Posterior vena cava (tissue), 2 donors: ENCODE data around the gene SCMH1. TPM values are rescaled to one million over a fixed set of nuclear protein-coding genes. Genes with fewer than 3 reads are reported as not detected.

Source experiments
- DNase-seq: peaks from one replicate; pipeline ENCODE4 v3.0.0-alpha.2; 2020; ENCODE audit warnings: low spot score
- intact Hi-C, 2 donors: fragments of 100-400 bp; cut with DNase I; formaldehyde crosslinking; loops; one replicate each; pipeline versions ENCODE4 v1.14.1 to v1.14.2; 2022 to 2023
- total RNA-seq, 2 donors: library from RNA; stranded (reverse); fragmentation: NEBNext Ultra II Directional; extraction: Animal tissue kit (Norgen Biotek cat#: 25700); gene quantifications; one replicate each; pipeline ENCODE4 v1.2.1, GENCODE V29; 2021
- donor health status: DM: yes; HTN: yes; CAD: no.
- donor health status: DM: yes; HTN: yes; CAD: no.

Gene SCMH1
- total RNA-seq, 2 donors from 2014 or later = 37.6 to 41.3 TPM

GRCh38 chr1:41020109-41020576 lies 222.0 kb downstream of the SCMH1 start:
- no peak for DNase-seq
- intact Hi-C loops = no loop called here

DNA sequence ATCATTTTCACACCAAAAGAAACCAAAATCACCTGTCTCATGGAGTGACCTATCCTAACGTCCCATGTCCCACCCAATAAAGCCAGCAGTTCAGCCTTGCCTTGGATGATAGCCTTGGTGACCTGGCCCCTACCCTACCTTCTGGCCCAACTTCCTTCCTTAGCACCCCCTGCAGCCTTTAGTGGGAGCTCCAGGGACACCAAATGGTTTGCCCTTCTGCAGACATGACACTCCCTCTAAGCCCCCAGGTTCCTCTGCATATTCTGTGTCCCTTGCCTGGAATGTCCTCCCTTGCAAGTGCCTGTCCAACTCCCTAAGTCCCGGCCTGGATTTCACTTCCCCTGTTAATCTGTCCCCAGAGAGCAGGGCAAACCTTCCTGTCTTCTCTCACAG lies 222.8 kb downstream of the SCMH1 start:
- intact Hi-C loops = no loop called here
- no peak for DNase-seq

GRCh38 chr1:41018018-41018410 lies 224.1 kb downstream of the SCMH1 start:
- intact Hi-C loops = no loop called here
- DNase-seq = no peak

- intact Hi-C loops = no loop called here
- DNase-seq = no peak
These were observed 224.7 kb downstream of the SCMH1 start for GRCh38 chr1:41017141-41018017.

DNA sequence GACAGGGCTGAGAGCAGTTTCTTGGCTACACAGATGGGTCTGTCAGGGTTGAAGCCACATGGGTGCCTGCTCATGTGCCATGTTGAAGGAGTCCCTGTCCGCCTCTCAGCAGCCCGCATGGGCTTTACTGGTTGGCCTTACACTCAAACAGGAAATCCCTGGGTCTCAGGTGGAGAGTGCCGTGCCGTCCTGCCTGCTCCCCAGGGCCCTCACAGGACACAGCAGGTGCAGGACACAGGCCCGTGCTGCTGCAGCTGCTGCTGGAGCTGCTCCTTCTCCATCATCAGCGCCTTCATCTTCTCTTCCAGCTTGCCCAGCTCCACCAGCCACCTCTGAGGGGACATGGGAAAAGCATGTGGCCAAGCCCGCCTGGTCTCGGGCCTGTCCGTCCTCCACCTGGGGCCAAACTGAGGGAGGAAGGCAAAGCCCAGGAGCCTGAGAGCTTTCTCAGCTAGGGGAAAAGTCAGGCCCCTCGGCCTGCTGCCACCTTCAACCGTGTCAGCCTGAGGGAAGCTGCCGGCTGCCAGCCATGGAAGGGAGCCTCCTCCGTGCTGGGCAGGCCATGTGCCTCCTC lies 226.1 kb downstream of the SCMH1 start:
- intact Hi-C loops = no loop called here
- DNase-seq = no peak

- intact Hi-C loops = no loop called here
- DNase-seq = no peak
These were observed 226.7 kb downstream of the SCMH1 start for GRCh38 chr1:41015281-41015896.

GRCh38 chr1:41014871-41015270 lies 227.2 kb downstream of the SCMH1 start:
- intact Hi-C loops = no loop called here

GRCh38 chr1:41013796-41014195 lies 228.3 kb downstream of the SCMH1 start:
- intact Hi-C loops = no loop called here
- no peak for DNase-seq

More at GRCh38 chr1:41014871-41015270, 227.2 kb downstream of the SCMH1 start:
- no peak for DNase-seq

- intact Hi-C loops = no loop called here
- no peak for DNase-seq
These were observed 229.1 kb downstream of the SCMH1 start for GRCh38 chr1:41013024-41013423.

DNA sequence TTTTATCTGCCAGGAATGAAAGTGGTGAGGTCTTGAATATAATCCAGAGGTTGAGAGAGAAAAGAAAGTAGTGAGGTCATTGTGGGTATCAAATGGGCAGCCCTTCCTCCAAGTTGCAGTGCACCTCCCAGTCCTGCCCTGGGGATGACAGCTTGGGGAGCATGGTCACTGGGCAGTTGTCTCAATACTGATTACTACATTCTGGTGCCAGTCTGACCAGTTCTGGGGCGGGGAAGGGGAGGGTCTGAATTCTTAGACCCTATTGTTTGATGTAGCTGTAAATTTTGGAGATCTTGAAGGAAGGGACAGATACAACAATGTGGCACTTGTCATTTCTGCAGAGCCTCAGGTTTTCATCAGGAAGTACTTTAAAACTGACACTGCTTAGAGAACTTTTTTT lies 231.8 kb downstream of the SCMH1 start:
- intact Hi-C loops = no loop called here
- DNase-seq = no peak

GRCh38 chr1:41009466-41009865 lies 232.6 kb downstream of the SCMH1 start:
- no peak for DNase-seq
- intact Hi-C loops = no loop called here

DNA sequence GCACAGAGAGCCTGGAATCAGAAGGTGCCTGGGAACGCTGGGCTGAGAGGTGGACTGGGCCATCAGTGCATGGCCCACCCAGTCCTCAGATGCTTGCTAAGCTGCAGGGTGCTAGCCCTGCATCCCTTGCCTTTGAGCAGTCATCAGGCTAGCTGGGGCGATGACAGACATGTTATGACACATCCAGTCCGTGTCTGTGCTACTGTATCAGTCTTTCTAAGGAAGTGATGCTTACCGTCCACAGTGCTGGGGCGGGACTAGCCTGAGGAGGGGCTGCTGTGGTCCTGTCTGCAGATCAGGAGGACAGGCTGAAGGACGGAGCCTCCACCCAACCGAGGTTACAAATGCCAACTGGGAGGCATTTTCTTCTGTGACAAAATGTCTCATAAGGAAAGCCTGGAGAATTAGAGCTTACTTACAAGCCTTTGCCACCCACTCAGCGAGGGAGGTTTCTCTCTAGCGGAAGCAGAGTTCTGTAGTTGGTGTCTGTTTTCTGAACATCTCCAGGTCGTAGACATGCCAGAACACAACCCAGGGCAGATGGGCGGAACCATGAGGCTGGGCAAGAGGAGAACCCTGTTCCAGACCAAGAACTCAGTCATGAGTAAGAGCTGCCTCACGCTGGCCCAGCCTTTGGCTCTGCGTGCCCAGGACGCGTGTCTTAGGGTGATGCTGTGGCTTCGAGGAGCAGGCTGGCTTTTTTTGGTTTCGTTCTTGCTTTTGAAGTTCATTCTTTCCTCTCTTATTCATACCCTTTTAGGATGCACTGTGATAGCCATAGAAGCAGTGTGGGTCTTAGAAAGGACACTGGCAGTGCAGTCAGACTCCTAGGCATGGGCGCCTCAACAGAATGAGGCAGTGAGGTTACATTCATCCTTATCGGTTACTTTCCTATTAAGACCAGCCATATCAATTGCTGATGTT lies 234.9 kb downstream of the SCMH1 start:
- intact Hi-C loops = no loop called here
- DNase-seq = no peak

DNA sequence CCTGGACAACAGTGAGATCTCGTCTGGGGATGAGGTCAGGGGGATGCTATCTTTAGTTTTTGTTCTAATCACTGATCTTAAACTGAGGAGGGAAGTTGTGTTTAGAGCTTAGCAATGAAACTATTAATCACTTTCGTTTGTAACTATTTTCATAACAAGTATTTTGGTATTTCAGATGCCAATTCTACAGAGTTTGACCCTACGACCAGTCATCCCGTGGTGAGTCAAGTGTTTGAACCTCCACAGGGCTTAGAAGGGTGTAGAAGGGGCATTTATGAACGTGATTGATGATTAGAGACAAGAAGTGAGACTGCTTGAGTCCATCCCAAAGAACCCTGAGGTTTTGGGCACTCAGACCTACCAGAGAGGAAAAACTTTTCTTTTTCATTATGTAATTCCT lies 236.2 kb downstream of the SCMH1 start:
- no peak for DNase-seq
- intact Hi-C loops = no loop called here

GRCh38 chr1:41003640-41004220 lies 238.4 kb downstream of the SCMH1 start:
- intact Hi-C loops = no loop called here

DNA sequence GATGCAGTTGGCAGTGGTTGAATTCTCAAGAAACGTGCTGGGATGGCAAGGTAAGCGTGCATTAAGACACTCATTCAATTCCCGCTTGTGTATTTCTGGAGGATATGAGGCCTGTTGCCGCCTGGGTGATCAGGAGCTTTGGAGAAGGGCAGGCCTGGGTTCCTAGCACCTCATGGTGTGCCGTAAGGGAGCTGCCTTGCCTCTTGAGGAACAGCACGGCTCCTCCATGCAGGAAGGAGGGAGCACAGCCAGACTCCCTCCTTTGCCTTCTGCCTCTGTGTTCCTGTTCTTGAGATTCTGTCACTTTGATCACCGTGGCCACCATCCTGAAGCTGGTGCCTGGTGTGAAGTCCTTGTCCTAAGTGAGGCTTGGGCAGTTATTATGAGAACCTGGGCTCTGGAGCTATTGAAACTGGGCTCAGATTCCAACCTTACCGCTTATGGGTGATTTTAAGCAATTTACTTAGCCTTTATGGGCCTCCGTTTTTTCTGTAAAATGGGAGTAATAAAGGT lies 238.9 kb downstream of the SCMH1 start:
- intact Hi-C loops = no loop called here
- no peak for DNase-seq

More at GRCh38 chr1:41003640-41004220, 238.4 kb downstream of the SCMH1 start:
- peak; percentile 97 for DNase-seq

DNA sequence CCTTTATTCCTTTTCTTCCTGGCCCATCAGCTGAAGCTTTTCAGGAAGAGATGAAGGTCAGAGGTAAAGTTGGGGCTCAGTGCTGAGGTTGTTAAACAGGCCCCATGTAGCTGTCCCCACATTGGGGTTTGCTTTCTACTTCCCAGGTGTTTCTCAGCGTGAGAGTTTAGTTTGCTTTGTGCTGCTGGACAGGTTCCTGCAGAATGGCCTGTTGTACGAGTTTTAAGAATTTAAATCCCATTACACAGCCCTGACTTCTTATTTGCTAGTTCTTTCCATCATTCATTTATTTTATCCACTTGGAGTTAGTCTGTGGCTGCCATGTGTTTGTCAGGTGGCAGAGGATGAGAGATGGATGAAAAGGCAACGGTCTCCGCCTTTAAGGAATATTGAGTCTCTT lies 243.4 kb downstream of the SCMH1 start:
- DNase-seq = no peak
- intact Hi-C loops = no loop called here

DNA sequence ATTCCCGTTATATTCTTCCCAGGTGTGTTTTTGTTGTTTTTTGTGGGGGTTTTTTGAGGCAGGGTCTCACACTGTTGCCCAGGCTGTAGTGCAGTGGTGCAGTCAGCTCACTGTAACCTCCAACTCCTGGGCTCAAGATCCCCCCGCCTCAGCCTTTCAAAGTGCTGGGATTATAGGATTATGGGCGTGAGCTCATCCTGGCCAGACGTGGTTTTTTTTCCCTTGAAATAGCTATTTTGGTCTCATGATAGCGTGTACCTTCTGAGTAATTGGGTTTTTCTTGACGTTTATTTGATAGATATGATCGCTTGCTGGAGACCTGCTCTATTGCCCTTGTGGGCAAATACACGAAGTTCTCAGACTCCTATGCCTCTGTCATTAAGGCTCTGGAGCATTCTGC lies 245.0 kb downstream of the SCMH1 start:
- intact Hi-C loops = loop anchor here in 1 of 2 donors (1.0 kb wide), 1 partner anchor 14 kb away; no protein-coding TSS in a partner anchor
- no peak for DNase-seq

DNA sequence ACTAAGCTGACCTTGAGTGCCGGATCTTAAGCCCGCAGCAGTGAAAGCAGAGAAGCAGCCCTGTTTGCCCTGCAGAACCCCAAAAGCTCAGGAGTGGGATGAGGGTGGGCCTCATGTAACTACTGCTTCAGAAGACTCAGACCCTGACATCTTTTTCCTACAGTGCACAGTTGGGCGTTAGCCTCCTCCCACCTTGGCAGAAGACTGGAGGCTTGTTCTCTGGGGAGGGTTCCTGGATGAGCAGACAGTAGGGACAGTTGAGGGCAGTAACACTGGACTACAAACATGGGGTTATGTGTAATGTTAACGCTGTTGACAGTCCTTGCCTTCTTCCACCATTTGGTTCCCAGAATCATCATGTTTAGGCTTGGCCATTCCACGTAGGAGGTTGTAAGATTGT lies 253.0 kb downstream of the SCMH1 start:
- intact Hi-C loops = no loop called here
- DNase-seq = no peak

GRCh38 chr1:40988280-40988679 lies 253.8 kb downstream of the SCMH1 start:
- no peak for DNase-seq
- intact Hi-C loops = no loop called here
